OCI-LY7 (cell line): ENCODE measurements around the gene SLN. TPM values are rescaled to one million over a fixed set of nuclear protein-coding genes. Genes with fewer than 3 reads are reported as not detected.

Source experiments
- BruUV-seq: library from RNA; stranded (reverse); fragments of 400-500 nt; replicated peaks from 2 replicates; lab custom pipeline; 2021; lab: Mats Ljungman, UMichigan
- CTCF ChIA-PET: fragments of 300-600 bp; sonication (Branson Sonifier 250); formaldehyde crosslinking; loops from one replicate; lab custom pipeline; 2022; ENCODE audit warnings: antibody characterized with exemption; ENCODE audit not compliant: unreplicated experiment; lab: Charles Lee
- POLR2A ChIA-PET: fragments of 300-600 bp; sonication (Branson Sonifier 250); formaldehyde crosslinking; loops from one replicate; lab custom pipeline; 2022; ENCODE audit warnings: antibody characterized with exemption; lab: Charles Lee
- DNase-seq: peaks from one replicate; pipeline ENCODE4 v3.0.0-alpha.2; 2015; ENCODE audit warnings: low spot score
- H2AFZ ChIP-seq: fragments of 200-600 bp; sonication (generic), shearing (Covaris generic); 2 replicates; pipeline ENCODE4 v1.6.1; 2014; ENCODE audit warnings: mild to moderate bottlenecking, antibody characterized with exemption, low read length, moderate library complexity
- H3K27ac ChIP-seq: fragments of 200-600 bp; sonication (generic); 2 replicates; pipeline ENCODE4 v1.5.1; 2014; ENCODE audit warnings: mixed run types, low read depth, mild to moderate bottlenecking, moderate library complexity, low read length, inconsistent platforms; ENCODE audit not compliant: poor library complexity, severe bottlenecking
- H3K36me3 ChIP-seq: fragments of 200-600 bp; sonication (generic); 2 replicates; pipeline ENCODE4 v1.6.1; 2014; ENCODE audit warnings: mild to moderate bottlenecking, antibody characterized with exemption, low read length, moderate library complexity, mixed read lengths; ENCODE audit not compliant: insufficient read depth
- H3K4me1 ChIP-seq: fragments of 200-600 bp; sonication (generic); 2 replicates; pipeline ENCODE4 v1.5.1; 2014; ENCODE audit warnings: mild to moderate bottlenecking, low read length; ENCODE audit not compliant: insufficient read depth, poor library complexity, severe bottlenecking
- H3K4me2 ChIP-seq: fragments of 200-600 bp; sonication (generic); 2 replicates; pipeline ENCODE4 v1.6.1; 2014; ENCODE audit warnings: mild to moderate bottlenecking, low read length
- H3K4me3 ChIP-seq: fragments of 200-600 bp; sonication (generic); 2 replicates; pipeline ENCODE4 v1.5.1; 2014; ENCODE audit warnings: mild to moderate bottlenecking, low read depth, low read length; ENCODE audit not compliant: poor library complexity, severe bottlenecking
- H3K79me2 ChIP-seq: fragments of 200-600 bp; sonication (generic); 2 replicates; pipeline ENCODE4 v1.6.1; 2016; ENCODE audit warnings: low read depth, mild to moderate bottlenecking, low read length, moderate library complexity, mixed read lengths; ENCODE audit not compliant: insufficient read depth
- H3K9me2 ChIP-seq: fragments of 200-600 bp; sonication (generic); 2 replicates; pipeline ENCODE4 v1.6.1; 2016; ENCODE audit warnings: mild to moderate bottlenecking, low read length, mixed read lengths; ENCODE audit not compliant: insufficient read depth
- H3K9me3 ChIP-seq: fragments of 200-600 bp; sonication (generic); 2 replicates; pipeline ENCODE4 v1.6.1; 2014; ENCODE audit warnings: mild to moderate bottlenecking, mixed run types, low read length, mixed read lengths
- H4K20me1 ChIP-seq: fragments of 200-600 bp; sonication (generic); 2 replicates; pipeline ENCODE4 v1.6.1; 2014; ENCODE audit warnings: mild to moderate bottlenecking, antibody characterized with exemption, low read length, moderate library complexity, mixed read lengths; ENCODE audit not compliant: insufficient read depth
- EZH2phosphoT487 ChIP-seq: fragments of 200-600 bp; sonication (generic); IDR thresholded peaks from 2 replicates; pipeline ENCODE4 v1.6.1; 2018; ENCODE audit warnings: low read depth, borderline replicate concordance, mild to moderate bottlenecking, mixed run types, antibody characterized with exemption, low read length, moderate library complexity, mixed read lengths
- intact Hi-C: fragments of 100-400 bp; cut with micrococcal nuclease; formaldehyde crosslinking; loops from one replicate; pipeline ENCODE4 v1.10.0; 2022; ENCODE audit not compliant: unreplicated experiment
- total RNA-seq, 2 experiments: library from RNA; depleted of rRNA in 1 of 2; stranded (reverse); fragments of >200 nt in 1 of 2; shearing (Covaris generic) in 1 of 2; gene quantifications; 2 replicates each; pipeline ENCODE4 v1.2.3, GENCODE V29; 2014 to 2022
- TF ChIP-seq, protein P1 (sequence below): fragments of 200-600 bp; sonication (generic); conservative IDR thresholded peaks from 2 replicates; pipeline ENCODE4 v1.5.1; 2014; ENCODE audit warnings: mild to moderate bottlenecking, antibody characterized with exemption, low read length, moderate library complexity, mixed read lengths

The SLN gene
- total RNA-seq, 2 experiments from 2014 or later = not detected

DNA sequence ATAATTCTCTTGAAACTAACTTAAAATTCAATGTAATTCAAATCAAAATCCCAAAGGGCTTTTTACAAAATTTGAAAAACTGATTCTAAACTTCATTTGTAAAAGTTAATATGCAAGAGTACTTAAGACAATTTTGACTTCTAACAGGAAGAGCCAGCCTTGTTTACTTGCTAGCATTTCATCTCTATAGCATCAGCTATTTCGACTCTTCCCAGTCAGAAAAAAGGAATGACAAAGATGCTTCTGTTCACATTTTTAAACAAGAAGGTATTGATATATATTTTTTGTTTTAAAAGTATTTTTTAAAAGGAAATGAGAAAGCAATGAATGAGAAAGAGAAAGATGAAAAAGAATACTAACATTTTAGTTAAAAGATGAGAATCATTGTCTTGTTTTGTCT lies 16.4 kb downstream of the SLN start:
- H3K9me2 ChIP-seq = no peaks in the 10 kb centered on the region
- POLR2A ChIA-PET = interaction anchor here (0.8 kb wide), 1 partner anchor 1053 kb away, joined by 3 read pairs; no protein-coding TSS in a partner anchor
- CTCF ChIA-PET = no interaction called here
- no peak overlapping the region for H3K27ac ChIP-seq
- H3K4me3 ChIP-seq = no peak overlapping the region
- no peaks in the 10 kb centered on the region for H3K79me2 ChIP-seq
- TF ChIP-seq, protein P1, sequence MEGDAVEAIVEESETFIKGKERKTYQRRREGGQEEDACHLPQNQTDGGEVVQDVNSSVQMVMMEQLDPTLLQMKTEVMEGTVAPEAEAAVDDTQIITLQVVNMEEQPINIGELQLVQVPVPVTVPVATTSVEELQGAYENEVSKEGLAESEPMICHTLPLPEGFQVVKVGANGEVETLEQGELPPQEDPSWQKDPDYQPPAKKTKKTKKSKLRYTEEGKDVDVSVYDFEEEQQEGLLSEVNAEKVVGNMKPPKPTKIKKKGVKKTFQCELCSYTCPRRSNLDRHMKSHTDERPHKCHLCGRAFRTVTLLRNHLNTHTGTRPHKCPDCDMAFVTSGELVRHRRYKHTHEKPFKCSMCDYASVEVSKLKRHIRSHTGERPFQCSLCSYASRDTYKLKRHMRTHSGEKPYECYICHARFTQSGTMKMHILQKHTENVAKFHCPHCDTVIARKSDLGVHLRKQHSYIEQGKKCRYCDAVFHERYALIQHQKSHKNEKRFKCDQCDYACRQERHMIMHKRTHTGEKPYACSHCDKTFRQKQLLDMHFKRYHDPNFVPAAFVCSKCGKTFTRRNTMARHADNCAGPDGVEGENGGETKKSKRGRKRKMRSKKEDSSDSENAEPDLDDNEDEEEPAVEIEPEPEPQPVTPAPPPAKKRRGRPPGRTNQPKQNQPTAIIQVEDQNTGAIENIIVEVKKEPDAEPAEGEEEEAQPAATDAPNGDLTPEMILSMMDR = no peak
- TF ChIP-seq EZH2phosphoT487 = no peak
- no peak for DNase-seq
- H3K4me2 ChIP-seq = no peak overlapping the region
- no peaks in the 10 kb centered on the region for H3K9me3 ChIP-seq
- no peaks in the 10 kb centered on the region for H3K4me1 ChIP-seq
- no peak overlapping the region for H2AFZ ChIP-seq
- no peaks in the 10 kb centered on the region for H3K36me3 ChIP-seq
- BruUV-seq = no TSS peak
- intact Hi-C loops = no loop called here
- no peaks in the 10 kb centered on the region for H4K20me1 ChIP-seq

DNA sequence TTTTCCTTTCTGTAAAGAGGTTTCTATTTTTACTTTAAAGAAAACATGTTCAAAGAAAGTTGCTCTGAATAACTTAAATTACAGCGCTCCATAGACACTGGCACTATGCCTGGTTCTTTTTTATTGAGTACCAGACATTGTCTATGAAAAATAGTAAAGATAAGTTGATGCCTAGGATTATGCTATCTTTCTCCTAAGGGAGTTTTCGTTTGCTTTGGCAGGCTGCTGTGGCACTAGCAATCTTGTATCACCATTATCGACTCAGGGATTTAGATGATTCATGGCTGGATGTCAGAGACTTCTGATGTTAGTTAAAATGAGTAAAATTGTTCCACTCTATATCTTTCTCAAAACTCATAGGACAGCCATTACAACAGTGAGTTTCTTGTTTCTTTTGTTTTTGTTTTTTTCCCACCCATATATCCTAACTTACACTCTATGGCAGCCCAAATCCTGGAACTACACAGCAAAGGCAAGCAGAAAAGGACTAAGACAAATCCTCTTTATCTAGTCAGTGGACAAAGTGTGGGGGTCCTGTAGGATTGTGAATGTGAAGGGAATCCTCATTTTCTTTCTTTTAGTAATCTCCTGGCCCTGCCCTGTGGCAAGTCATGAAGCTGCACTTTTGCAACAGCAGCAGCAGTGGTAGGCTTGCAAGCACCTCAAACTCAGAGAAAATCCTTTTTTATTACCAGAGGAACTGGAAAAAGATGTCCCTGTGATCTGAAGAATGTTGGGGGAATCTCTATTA lies 20.7 kb downstream of the SLN start:
- Histone ChIP-seq H3K4me1 (no peaks in the 10 kb centered on the region), H3K27ac (no peak overlapping the region), H3K79me2 (no peaks in the 10 kb centered on the region), H3K4me3 (no peak overlapping the region), H3K36me3 (no peaks in the 10 kb centered on the region), H2AFZ (no peak overlapping the region), H3K9me3 (no peaks in the 10 kb centered on the region), H3K4me2 (no peak overlapping the region), H4K20me1 (no peaks in the 10 kb centered on the region), H3K9me2 (no peaks in the 10 kb centered on the region)
- POLR2A ChIA-PET = no interaction called here
- CTCF ChIA-PET = no interaction called here
- no peak for TF ChIP-seq EZH2phosphoT487
- TF ChIP-seq, protein P1 = no peak
- no peak for DNase-seq
- intact Hi-C loops = no loop called here
- no TSS peak for BruUV-seq
